GM18951 (cell line): Measurements from ENCODE around the gene BET1.
"Not testable (repeated sequence)": the region's sequence is repeated elsewhere in the genome, so short reads cannot be mapped to it uniquely, and the experiment has no call there.

Source experiments
- POLR2A ChIP-seq: IDR thresholded peaks from 4 replicates; pipeline ENCODE4 v1.6.1; 2011; ENCODE audit warnings: mild to moderate bottlenecking; ENCODE audit not compliant: insufficient read length, insufficient read depth; ENCODE audit errors: extremely low read depth
- in situ Hi-C: fragments of 300-500 bp; cut with MboI; formaldehyde crosslinking; loops from one replicate; pipeline ENCODE4 v1.12.0; 2022; ENCODE audit warnings: low sequenced_read_pairs, mixed read lengths, inconsistent platforms; ENCODE audit not compliant: unreplicated experiment

Gene BET1

DNA sequence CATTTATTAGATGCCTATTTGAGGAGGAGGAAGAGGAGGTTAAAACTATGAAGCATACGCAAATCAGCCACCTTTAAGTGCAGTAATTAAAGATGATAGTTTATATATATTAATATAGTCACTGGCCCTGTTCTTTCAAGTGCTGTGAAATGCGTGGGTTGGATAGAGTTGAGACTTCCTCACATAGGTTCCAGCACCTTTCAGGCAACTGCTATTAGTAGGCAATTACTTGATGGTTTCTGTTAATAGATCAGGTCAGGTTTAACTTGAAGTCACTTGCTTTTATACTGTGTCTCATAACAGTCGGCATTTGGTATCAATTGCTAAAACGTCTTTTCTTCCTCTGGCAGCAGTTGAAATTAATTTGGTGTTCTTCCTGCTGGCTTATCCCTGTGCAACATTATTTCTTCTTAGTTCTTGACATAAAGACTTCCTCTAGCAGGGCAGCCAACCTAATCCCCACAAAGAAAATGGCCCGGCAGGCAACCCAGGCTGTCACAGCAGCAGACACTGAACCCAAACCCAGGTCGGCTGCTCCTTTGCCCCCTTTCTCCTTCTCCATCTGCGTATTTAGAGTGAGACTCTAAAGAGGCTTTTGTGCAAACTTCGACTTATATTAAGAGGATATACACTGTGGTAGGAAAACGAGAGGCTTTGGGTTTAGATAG, 35.3 kb upstream of the BET1 start:
- in situ Hi-C loops = no loop called here

DNA sequence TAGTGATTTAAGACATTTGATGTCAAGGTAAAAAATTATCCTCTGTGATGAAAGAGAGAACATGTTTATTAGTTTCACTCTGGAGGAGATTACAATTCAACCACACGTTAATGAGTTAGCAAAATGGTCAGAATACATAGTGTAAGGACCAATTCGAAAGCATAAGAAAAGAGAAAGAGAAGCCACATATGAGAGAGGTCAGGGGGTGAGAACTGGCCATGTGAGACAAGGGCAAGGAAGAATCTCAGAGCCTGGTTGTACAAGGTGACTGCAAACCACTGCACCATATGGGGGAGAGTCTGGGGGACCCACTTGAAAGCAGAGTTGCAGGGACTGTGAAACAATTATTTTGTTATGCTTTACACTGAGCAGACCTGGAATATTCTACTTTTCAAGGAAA, 27.7 kb upstream of the BET1 start:
- in situ Hi-C loops = no loop called here
- TF ChIP-seq POLR2A = no peak

More for the DNA sequence above, 35.3 kb upstream of the BET1 start:
- no peak for TF ChIP-seq POLR2A

DNA sequence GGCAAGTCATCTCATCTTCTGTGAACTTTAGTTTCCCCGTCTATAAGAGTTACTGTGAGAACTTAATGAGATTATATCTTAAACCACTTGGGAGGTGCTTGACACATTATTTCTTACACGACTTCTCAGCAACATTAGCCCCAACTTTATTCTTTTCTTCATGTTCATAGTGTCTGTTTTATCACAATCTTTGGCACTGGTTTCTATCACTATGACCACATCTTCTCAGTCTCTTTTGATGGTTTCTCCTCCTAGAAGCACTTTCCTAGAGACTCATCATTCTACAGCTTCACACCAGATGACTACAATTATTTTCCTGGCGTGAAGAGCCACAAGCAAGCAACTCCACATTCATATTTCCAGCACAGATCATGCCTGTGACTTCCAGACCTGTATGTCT, 26.5 kb upstream of the BET1 start:
- in situ Hi-C loops = no loop called here
- TF ChIP-seq POLR2A = no peak

DNA sequence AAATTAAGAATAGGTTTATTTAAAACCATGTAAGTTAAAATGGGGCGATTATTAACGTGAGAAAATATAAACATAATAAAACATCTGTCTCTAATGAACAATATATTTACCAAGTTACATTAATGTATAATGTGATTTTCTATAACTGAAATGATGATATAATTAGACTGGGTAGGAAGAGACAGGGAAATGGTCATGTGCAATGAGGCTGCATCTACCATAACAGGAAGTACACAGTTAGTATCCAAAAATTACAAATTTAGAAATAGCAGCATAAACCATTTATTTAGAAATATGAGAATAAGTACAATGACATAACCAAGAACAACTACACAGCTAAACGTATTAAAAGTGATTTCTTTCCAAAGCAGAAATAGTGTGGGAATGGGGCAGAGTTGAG, 25.8 kb upstream of the BET1 start:
- in situ Hi-C loops = no loop called here
- TF ChIP-seq POLR2A = no peak

DNA sequence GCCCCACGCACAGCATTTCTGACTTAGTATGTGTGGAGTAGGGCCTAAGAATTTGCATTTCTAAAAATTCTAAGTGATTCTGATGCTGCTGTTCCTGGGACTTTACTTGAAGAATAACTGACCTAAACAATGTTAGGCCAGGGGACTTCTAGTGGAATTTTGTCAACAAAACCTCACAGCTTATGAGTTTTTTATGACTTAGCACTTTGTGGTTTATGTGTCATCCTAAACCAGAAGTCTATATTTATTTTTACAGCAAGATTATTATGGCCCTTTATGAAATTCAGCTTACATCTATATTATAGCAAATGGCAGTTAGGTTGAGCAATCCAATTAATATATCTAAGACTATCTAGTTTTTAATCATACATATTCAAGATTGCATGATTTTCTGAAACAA, 24.6 kb upstream of the BET1 start:
- no peak for TF ChIP-seq POLR2A
- in situ Hi-C loops = no loop called here

DNA sequence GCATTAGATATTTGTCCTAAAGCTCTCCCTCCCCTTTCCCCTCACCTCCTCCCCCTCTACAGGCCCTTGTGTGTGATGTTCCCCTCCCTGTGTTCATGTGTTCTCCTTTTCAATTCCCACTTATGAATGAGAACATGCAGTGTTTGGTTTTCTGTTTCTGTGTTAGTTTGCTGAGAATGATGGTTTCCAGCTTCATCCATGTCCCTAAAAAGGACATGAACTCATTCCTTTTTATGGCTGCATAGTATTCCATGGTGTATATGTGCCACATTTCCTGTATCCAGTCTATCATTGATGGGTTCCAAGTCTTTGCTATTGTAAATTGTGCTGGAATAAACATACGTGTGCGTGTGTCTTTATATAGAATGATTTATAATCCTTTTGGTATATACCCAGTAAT, 22.5 kb upstream of the BET1 start:
- in situ Hi-C loops = not testable (repeated sequence)

DNA sequence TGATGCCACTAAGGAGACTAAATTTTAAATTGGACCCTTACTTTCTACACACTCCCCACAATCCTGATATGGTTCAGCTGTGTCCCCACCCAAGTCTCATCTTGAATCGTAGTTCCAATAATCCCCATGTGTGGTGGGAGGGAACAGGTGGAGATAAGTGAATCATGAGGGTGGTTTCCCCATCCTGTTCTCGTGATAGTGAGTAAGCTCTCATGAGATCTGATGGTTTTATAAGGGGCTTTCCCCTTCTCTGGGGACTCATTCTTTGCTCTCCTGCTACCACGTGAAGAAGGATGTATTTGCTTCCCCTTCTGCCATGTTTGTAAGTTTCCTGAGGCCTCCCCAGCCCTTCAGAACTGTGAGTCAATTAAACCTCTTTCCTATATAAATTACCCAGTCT, 18.4 kb upstream of the BET1 start:
- in situ Hi-C loops = no loop called here
- no peak for TF ChIP-seq POLR2A

DNA sequence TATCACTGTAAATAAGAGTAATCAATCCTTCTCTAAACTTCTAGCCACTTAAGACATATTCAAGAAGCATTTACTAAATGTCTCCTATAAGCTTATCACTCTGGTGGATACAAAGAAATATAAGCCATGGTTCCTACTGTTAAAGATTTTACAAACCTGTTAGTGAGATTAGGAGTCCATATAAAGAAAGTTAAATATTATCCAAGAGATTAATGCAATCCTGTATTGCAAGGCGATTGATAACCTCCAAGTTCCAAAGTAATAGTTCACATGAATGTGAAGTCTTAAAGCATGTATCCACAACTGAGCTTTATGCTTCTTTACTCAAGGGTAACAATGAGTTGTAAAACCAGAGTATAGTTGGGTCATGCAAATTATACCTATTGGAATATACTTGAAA, 12.6 kb upstream of the BET1 start:
- TF ChIP-seq POLR2A = no peak
- in situ Hi-C loops = no loop called here

DNA sequence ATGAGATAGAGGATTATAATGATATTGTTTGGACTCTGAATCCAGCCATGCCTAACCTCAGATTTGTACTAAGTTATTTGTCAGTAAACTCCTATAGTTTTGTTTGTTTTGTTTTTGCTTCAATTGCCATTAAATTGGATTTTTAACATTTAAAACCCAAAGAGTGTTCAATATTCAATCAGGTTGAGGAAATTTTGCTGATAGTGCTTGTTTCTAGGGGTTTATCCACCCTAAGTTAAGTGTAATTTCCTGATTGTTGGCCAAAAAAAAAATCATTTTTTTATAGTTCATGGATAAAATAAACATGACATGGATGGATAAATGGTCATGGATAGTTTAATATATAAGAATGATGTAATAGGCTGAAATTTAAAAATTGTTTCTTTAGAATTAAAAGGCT, 11.4 kb upstream of the BET1 start:
- TF ChIP-seq POLR2A = no peak
- in situ Hi-C loops = no loop called here

DNA sequence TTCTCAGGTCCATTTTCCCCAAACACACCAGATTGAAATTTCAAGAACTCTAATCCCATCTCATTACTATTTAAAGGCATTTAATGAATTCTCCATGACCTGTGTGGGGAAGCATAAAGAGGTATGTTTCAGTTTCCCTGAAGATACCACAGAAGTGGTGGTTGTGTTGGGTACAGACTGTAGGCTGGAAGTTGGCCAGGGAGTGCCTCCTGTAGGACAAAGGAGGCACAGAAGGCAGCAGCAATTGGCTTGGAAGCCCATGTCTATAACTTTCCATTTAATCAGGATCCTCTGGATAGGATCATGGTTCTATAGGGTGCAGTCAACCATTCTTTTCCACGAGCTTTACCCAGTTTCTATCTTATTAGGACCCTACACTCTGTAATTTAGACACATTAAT, 8.6 kb upstream of the BET1 start:
- in situ Hi-C loops = no loop called here
- TF ChIP-seq POLR2A = no peak

DNA sequence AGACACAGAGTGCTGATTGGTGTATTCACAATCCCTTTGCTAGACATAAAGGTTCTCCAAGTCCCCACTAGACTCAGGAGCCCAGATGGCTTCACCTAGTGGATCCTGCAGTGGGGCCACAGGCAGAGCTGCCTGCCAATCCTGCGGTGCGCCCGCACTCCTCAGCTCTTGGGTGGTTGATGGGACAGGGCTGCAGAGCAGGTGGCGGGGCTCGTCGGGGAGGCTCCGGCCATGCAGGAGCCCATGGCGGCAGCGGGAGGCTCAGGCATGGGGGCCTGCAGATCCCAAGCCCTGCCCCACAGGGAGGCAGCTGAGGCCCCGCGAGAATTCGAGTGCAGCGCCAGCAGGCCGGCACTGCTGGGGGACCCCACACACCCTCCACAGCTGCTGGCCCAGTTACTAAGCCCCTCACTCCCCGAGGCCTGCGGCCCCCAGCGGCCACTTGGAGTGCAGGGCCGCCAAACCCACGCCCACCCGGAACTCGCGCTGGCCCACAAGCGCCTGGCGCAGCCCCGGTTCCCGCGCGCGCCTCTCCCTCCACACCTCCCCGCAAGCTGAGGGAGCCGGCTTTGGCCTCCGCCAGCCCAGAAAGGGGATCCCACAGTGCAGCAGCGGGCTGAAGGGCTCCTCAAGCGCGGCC, 7.7 kb upstream of the BET1 start:
- TF ChIP-seq POLR2A = no peak
- in situ Hi-C loops = no loop called here

DNA sequence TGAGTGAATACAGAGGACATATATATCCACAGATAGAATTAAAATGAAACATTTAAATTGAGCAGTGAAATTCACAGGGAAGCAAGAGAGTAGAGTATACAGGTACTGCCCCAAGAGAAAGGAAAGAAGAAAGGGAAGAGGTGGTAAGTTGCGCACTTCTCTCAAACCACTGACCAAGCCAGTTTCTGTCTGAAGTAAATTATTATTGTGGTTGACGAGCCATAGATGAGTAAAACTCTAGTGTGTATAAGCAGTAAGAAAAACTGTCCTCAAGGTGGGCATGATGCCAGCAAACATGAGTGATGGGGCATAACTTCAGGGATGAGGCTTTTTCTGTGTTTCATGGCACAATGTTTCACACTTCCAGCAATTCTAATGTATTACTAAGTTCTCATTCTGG, 4.4 kb upstream of the BET1 start:
- TF ChIP-seq POLR2A = no peak
- in situ Hi-C loops = no loop called here

DNA sequence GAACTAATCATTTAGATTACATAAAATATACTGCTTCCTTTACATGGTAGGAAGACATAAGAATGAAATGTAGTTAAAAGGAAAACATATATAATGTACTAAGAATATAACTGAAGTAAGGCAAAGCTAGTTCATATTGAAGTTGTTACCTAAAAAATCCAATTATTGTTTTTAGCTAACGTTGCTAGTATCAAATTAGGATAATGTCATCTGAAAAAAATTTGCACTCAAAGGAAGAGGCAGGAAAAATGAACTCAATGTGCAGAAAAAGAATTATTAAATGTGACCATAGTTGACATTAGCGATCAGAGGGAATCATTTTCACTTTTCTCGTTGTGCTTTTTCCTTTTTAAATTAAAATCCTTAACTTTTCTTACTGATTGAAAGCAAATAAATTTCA, 1.6 kb upstream of the BET1 start:
- in situ Hi-C loops = no loop called here
- no peak for TF ChIP-seq POLR2A

DNA sequence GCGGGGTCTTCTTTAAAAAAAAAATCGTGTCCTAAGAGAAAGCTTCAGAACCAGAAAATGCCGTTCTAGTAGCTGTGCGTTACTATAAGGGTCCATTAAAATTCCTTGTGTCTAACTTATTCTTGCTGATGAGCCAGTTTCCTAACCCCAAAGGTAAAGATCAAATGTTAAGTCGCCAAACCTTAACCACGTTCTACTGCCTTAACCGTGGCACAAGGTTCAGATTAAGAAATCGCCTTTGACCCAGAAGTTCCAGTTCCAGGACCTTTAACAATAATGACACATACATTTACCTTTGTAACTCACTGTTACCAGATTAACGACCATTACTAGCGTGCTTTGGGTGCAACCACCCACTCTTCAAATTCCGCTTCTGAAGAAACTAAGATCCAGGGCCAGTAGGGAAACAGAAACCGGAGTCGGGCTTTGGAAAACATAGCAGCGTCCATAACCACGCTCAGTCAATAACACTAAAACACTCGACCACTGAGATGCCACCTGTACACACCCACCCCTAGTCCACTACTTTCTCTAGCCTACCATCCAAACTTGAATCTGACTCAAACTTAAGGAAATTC, 620 bp downstream of the BET1 start:
- in situ Hi-C loops = no loop called here
- TF ChIP-seq POLR2A = no peak
